K562 (cell line): ENCODE measurements around the gene DPEP2. TPM values are rescaled to one million over a fixed set of nuclear protein-coding genes. Genes with fewer than 3 reads are reported as not detected.

Experiments
- CTBP1 ChIP-seq: fragments of 450-650 bp; IDR thresholded peaks from 2 replicates; pipeline ENCODE4 v1.6.1; 2016; ENCODE audit warnings: borderline replicate concordance
- DNMT1 ChIP-seq: fragments of 450-650 bp; IDR thresholded peaks from 2 replicates; pipeline ENCODE4 v1.6.1; 2016; ENCODE audit warnings: antibody characterized with exemption, mild to moderate bottlenecking
- FOXK1 ChIP-seq: sonication (generic); formaldehyde crosslinking; IDR thresholded peaks from 2 replicates; pipeline ENCODE4 v1.8.0; 2022; ENCODE audit warnings: missing genetic modification reagents, mild to moderate bottlenecking, borderline replicate concordance
- ILK ChIP-seq: fragments of 450-650 bp; IDR thresholded peaks from 2 replicates; pipeline ENCODE4 v1.6.1; 2016; ENCODE audit warnings: missing genetic modification characterization, low read depth, mild to moderate bottlenecking, missing compliant biosample characterization, moderate library complexity, borderline replicate concordance
- KLF6 ChIP-seq: fragments of 250-450 bp; sonication (Bioruptor Pico); IDR thresholded peaks from 2 replicates; pipeline ENCODE4 v1.4.0; 2020; ENCODE audit warnings: mild to moderate bottlenecking, moderate library complexity, borderline replicate concordance
- MEF2D ChIP-seq: conservative IDR thresholded peaks from 2 replicates; pipeline ENCODE4 v1.6.1; 2016; ENCODE audit warnings: low read depth, missing genetic modification characterization, missing compliant biosample characterization
- TEAD2 ChIP-seq: fragments of 450-650 bp; IDR thresholded peaks from 2 replicates; pipeline ENCODE4 v1.6.1; 2016; ENCODE audit warnings: missing genetic modification characterization, control low read depth, missing compliant biosample characterization
- TRIM25 ChIP-seq: fragments of 450-650 bp; IDR thresholded peaks from 2 replicates; pipeline ENCODE4 v1.7.0; 2016; ENCODE audit warnings: borderline replicate concordance
- ZNF263 ChIP-seq: sonication (generic); formaldehyde crosslinking; IDR thresholded peaks from 2 replicates; pipeline ENCODE4 v1.8.0; 2022; ENCODE audit warnings: mild to moderate bottlenecking, missing genetic modification reagents, borderline replicate concordance
- ZSCAN32 ChIP-seq: fragments of 450-650 bp; formaldehyde crosslinking; IDR thresholded peaks from 2 replicates; pipeline ENCODE4 v1.4.0; 2020; ENCODE audit warnings: mild to moderate bottlenecking, moderate library complexity
- polyA plus RNA-seq, 8 experiments: library from polyadenylated mRNA; depleted of rRNA in 4 of 8; stranded (reverse) in 5 of 8; unstranded in 3 of 8; fragments of >200 nt; fragmentation: Nextera tagmentation in 2 of 8; fragmentation: Illumina TruSeq in 1 of 8; extraction: Ambion mirVana in 2 of 8; extraction: Trizol in 1 of 8; gene quantifications; 2 replicates each; pipeline versions ENCODE4 v1.2.1 to v1.2.3, GENCODE V29; 2011 to 2014; ENCODE audit warnings: inconsistent platforms in 1 of 8, missing spikeins in 1 of 8
- total RNA-seq, 7 experiments: library from RNA; depleted of rRNA in 6 of 7; stranded (reverse); fragments of >200 nt in 6 of 7; fragmentation: Illumina TruSeq in 2 of 7; extraction: Trizol in 2 of 7; gene quantifications; 2 replicates each; pipeline versions ENCODE4 v1.2.1 to v1.2.3, GENCODE V29; 2011 to 2021; ENCODE audit warnings: low replicate concordance in 1 of 7
- TF ChIP-seq, protein P1 (sequence below): fragments of 450-650 bp; IDR thresholded peaks from 2 replicates; pipeline ENCODE4 v1.6.1; 2016; ENCODE audit warnings: mild to moderate bottlenecking, moderate library complexity
- TF ChIP-seq, protein P2 (sequence below): fragments of 250-450 bp; sonication (Bioruptor Pico); IDR thresholded peaks from 2 replicates; pipeline ENCODE4 v1.8.0; 2021; ENCODE audit warnings: moderate library complexity, mild to moderate bottlenecking, inconsistent platforms

The DPEP2 gene
- total and polyA plus RNA-seq, 9 of the 15 experiments (the other 6 are each of a cell fraction or from before 2014, with no cell fraction given), result 0.14 to 1.2 (median 0.38) TPM

DNA sequence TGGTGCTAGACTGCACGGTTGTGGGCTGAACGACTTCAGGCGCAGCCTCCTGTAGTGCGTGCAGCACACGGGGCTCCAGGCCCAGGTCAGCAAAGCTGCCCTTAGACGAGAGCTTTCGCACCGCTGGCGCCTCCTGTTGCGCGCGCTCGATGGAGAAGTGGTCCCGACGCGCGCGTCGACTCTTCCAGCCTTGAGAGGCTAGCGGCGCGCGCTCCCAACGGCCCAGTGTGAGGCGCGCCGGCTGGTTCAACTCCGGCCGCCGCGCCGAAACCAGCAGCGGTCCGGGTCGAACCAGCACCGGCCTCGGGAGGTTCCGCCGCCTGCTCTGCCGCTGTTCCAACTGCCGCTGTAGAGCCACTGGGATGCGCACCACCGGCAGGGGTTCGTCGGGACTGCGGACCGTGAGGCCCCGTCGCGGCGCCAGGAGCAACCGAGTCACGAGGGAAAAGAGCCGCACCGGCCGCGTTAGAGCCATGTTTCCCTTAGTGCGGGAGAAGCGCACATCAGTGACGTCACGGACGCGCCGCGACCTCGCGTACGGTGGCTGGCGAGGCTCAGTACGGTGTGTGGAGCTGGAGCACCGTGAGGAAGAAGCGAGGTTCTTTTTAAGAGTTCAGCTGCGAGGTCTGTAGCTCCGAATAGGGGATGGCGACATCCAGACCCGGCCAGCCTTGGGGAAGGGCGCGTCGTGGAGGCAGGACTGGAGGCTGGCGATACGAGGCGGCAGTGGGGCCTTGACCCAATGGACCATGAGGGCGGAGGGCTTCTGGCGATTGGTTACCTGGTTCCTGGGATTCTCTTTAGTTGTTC lies 23.6 kb upstream of the DPEP2 start, which contains the start of the genes DDX28 and DUS2 (continued):
- TF ChIP-seq, protein P1, sequence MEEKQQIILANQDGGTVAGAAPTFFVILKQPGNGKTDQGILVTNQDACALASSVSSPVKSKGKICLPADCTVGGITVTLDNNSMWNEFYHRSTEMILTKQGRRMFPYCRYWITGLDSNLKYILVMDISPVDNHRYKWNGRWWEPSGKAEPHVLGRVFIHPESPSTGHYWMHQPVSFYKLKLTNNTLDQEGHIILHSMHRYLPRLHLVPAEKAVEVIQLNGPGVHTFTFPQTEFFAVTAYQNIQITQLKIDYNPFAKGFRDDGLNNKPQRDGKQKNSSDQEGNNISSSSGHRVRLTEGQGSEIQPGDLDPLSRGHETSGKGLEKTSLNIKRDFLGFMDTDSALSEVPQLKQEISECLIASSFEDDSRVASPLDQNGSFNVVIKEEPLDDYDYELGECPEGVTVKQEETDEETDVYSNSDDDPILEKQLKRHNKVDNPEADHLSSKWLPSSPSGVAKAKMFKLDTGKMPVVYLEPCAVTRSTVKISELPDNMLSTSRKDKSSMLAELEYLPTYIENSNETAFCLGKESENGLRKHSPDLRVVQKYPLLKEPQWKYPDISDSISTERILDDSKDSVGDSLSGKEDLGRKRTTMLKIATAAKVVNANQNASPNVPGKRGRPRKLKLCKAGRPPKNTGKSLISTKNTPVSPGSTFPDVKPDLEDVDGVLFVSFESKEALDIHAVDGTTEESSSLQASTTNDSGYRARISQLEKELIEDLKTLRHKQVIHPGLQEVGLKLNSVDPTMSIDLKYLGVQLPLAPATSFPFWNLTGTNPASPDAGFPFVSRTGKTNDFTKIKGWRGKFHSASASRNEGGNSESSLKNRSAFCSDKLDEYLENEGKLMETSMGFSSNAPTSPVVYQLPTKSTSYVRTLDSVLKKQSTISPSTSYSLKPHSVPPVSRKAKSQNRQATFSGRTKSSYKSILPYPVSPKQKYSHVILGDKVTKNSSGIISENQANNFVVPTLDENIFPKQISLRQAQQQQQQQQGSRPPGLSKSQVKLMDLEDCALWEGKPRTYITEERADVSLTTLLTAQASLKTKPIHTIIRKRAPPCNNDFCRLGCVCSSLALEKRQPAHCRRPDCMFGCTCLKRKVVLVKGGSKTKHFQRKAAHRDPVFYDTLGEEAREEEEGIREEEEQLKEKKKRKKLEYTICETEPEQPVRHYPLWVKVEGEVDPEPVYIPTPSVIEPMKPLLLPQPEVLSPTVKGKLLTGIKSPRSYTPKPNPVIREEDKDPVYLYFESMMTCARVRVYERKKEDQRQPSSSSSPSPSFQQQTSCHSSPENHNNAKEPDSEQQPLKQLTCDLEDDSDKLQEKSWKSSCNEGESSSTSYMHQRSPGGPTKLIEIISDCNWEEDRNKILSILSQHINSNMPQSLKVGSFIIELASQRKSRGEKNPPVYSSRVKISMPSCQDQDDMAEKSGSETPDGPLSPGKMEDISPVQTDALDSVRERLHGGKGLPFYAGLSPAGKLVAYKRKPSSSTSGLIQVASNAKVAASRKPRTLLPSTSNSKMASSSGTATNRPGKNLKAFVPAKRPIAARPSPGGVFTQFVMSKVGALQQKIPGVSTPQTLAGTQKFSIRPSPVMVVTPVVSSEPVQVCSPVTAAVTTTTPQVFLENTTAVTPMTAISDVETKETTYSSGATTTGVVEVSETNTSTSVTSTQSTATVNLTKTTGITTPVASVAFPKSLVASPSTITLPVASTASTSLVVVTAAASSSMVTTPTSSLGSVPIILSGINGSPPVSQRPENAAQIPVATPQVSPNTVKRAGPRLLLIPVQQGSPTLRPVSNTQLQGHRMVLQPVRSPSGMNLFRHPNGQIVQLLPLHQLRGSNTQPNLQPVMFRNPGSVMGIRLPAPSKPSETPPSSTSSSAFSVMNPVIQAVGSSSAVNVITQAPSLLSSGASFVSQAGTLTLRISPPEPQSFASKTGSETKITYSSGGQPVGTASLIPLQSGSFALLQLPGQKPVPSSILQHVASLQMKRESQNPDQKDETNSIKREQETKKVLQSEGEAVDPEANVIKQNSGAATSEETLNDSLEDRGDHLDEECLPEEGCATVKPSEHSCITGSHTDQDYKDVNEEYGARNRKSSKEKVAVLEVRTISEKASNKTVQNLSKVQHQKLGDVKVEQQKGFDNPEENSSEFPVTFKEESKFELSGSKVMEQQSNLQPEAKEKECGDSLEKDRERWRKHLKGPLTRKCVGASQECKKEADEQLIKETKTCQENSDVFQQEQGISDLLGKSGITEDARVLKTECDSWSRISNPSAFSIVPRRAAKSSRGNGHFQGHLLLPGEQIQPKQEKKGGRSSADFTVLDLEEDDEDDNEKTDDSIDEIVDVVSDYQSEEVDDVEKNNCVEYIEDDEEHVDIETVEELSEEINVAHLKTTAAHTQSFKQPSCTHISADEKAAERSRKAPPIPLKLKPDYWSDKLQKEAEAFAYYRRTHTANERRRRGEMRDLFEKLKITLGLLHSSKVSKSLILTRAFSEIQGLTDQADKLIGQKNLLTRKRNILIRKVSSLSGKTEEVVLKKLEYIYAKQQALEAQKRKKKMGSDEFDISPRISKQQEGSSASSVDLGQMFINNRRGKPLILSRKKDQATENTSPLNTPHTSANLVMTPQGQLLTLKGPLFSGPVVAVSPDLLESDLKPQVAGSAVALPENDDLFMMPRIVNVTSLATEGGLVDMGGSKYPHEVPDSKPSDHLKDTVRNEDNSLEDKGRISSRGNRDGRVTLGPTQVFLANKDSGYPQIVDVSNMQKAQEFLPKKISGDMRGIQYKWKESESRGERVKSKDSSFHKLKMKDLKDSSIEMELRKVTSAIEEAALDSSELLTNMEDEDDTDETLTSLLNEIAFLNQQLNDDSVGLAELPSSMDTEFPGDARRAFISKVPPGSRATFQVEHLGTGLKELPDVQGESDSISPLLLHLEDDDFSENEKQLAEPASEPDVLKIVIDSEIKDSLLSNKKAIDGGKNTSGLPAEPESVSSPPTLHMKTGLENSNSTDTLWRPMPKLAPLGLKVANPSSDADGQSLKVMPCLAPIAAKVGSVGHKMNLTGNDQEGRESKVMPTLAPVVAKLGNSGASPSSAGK, result peak; percentile 67
- no peak for TF ChIP-seq DNMT1
- no peak for TF ChIP-seq ZSCAN32
- TF ChIP-seq TEAD2 (tag), result no peak
- TF ChIP-seq, protein P2, sequence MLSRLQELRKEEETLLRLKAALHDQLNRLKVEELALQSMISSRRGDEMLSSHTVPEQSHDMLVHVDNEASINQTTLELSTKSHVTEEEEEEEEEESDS (CRISPR knock-in tag), result no peak
- TF ChIP-seq CTBP1, result peak; percentile 89
- TF ChIP-seq ZNF263 (CRISPR knock-in tag), result peak; percentile 97
- no peak for TF ChIP-seq FOXK1 (CRISPR knock-in tag)
- TF ChIP-seq MEF2D (tag), result no peak
- TF ChIP-seq KLF6 (CRISPR knock-in tag), result no peak
- TF ChIP-seq ILK (tag), result no peak
- TF ChIP-seq TRIM25, result no peak
